ENCODE data around the gene FTSJ3.

FTSJ3 gene

DNA sequence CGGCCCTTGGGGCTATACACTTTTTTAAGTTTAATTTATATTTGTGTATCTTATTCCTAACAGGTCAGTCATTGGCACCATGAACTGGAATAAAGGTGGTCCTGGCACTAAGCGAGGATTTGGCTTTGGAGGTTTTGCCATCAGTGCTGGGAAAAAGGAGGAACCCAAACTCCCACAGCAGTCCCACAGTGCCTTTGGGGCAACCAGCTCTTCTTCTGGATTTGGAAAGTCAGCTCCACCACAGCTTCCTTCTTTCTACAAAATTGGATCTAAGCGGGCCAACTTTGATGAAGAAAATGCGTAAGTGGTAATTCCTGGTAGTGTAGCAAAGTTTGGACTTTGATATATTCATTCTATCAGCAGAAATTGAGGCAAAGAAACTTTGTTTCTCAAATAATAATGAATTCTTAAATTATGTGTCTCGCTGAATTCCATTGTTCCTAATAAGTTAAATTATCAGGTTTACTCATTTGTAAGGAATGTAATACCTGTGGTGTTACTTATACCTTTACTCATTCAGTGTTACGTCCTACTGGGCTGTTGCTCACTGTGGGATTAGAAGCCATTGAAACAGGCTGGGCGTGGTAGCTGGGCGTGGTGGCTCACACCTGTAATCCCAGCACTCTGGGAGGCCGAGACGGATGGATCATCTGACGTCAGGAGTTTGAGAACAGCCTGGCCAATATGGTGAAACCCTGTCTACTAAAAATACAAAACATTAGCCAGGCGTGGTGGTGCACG lies 40.3 kb downstream of the FTSJ3 start:
- no peak for DNase-seq (ENCODE audit: low read depth)

DNA sequence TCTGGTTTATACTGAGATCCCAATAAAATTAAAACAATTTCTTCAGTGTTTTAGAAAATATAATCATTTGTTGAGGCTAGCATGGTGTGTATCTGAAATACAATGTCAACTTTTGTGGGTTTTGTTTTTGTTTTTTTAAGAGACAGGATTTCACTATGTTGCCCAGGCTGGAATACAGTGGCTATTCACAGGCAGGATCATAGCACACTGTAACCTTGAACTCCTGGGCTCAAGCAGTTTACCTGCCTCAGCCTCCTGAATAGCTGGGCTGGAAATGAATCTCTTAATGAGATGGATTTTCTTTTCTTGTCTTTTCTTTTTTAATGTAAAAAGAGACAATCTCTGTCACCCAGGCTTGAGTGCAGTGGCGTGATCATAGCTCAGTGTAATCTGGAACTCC lies 41.3 kb downstream of the FTSJ3 start:
- DNase-seq (ENCODE audit: low read depth), result no peak

GRCh38 chr17:63785556-63785955 lies 41.9 kb downstream of the FTSJ3 start:
- peak; percentile 22 for DNase-seq (ENCODE audit: low read depth)

DNA sequence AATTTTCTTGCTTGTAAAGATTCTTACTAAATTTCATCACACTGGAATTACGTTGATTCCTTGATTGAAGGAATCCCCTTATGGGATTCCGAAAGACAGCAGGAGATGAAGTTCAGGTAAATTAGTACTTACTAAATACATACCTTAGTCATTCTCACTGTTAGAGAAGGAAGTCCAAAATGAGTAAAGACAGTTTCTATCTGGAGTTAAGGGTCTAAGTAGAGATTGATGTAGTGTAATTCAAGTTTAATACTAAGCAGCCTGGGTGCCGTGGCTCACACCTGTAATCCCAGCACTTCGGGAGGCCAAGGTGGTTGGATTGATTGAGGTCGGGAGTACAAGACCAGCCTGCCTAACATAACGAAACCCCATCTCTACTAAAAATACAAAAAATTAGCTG lies 43.9 kb downstream of the FTSJ3 start:
- DNase-seq (ENCODE audit: low read depth), result no peak

DNA sequence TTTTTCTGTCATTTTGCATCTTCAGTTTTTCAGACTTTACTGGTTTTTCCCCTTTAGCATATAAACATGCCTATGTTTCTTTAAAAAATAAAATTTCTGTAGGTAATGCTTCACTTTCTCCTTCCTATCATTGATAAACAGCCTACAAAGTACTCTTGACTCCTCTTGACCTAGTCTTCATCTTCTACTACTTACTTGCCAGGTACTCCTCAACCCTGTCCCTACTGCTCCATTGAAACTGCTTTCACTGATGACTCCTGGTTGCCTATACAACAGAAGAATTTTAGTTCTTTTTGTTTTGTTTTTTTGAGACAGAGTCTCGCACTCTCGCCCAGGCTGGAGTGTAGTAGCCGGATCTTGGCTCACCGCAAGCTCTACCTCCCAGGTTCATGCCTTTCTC lies 46.5 kb downstream of the FTSJ3 start:
- DNase-seq (ENCODE audit: low read depth), result no peak

DNA sequence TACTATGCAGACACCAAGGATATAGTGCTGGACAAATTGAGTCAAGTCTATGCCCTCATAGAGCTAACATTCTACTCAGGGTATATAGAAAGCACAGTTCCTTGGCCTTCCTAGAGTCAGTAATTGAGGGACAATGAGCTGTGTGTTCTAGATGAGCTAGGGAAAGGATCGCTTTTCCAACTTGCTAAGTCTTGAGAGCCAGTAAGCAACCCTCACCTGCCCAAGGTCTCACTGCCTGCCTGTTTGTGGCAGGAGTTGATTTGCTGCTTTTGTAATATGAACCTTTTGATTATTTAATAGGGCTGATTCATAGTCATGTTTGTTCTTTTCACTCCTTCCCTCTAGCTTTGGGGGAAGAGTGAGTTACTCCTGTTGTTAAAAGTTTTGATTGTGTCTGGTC lies 47.0 kb downstream of the FTSJ3 start:
- DNase-seq (ENCODE audit: low read depth), result no peak

- DNase-seq (ENCODE audit: low read depth), result no peak
These were observed 52.0 kb downstream of the FTSJ3 start for GRCh38 chr17:63775420-63775819.

- DNase-seq (ENCODE audit: low read depth), result no peak
These were observed 52.5 kb downstream of the FTSJ3 start for GRCh38 chr17:63774969-63775265.

DNA sequence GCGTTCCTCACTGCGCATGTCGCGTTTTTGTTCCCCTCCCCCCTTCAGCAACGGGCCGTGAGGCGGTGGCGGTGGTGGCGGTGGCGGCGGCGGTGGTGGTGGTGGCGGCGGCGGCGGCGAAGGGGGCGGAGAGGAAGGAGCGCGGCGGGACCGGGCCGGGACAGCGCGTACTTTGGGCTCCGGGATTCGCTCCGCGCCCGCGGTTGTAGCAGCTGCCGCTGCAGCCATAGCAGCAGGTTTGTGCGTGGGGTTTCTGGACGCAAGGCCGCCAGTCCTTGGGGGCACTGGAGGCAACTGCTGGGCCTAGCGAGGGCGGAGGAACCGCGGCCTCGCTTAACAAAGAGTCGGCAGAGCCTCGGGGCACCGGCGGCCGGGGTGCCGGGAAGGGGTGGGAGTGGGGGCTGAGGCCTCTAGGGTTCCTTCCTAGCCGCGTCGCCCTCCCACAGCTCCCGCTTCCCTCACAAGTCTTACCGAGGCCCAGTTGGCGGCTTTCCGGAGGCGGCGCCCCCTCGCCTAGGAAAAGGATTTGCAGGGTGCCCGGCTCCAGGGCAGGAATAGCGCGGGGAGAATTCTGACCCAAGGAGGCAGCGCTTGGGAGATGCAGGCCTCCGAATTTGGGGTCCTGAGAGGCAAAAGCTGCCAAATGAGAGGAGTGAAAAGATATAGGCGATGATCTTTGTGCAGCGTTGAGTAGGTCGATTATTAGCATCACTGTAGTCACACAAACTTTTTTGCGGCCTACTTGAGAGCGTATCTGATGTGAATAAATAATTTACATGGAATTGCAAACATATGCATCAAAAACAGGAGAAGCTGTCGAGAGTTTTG lies 53.1 kb downstream of the FTSJ3 start, which contains the start of gene DDX42:
DDX42 (plus strand) TSS at position 30 of the 828 bp plus-strand sequence. CDS start 12,880 bp downstream, outside the sequence.
- peak; percentile 25 for DNase-seq (ENCODE audit: low read depth)

DNA sequence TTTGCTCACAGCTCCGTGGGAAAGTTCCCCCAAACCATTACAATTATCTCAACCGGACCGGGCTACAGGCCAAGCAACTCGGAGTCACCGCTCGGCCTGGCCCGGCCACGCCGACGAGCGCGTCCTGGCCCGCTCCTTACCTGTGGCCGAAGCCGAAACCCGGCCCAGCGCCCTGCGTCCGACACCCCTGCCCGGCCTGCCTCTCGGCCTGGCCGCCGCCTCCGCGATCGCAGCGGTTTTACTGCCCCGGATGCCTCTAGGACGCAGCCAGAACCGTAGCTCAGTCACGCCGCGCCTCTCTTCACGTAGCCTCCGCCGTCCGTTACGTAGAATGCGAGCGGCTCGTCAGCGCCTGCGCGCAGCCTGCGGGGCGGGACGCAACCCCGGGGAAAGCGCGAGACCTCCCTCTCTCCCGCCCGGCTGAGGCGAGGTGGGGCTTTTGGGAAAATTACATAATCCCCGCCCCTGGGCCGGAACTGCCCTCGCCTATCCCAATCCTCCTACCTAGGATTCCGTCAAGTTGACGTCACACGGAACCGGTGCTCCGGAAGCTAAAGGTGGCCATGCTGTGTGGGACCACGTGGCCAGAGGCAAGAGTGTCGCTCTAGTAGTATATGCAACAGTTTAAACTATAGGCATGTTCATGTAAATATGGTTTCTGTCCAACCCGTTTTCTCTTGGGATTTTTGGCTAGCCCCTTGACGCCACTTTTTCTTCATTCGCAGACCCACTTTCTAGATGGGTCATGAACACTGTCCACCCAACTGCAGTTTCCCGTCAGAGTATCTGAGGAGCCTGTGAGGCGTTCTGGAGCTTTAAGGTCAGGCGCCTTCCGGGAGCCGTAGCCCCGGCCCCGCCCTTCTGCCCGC lies 54.0 kb downstream of the FTSJ3 start, which contains the start of gene CCDC47:
CCDC47 (minus strand) TSS at position 326 of the 869 bp plus-strand sequence. CDS start 7,422 bp downstream, outside the sequence.
- DNase-seq (ENCODE audit: low read depth), result peak; percentile 98

- DNase-seq (ENCODE audit: low read depth), result no peak
These were observed 54.6 kb downstream of the FTSJ3 start for GRCh38 chr17:63772801-63773271.

Data from HS-5 (cell line).